SK-N-MC (cell line): ENCODE measurements around the gene RPGRIP1L.

ENCODE experiments used
- DNase-seq: peaks from one replicate; pipeline ENCODE4 v3.0.0-alpha.2; 2011; ENCODE audit warnings: low read depth, low spot score
- H3K27ac ChIP-seq: fragments of 200-600 bp; sonication (generic); 2 replicates; pipeline ENCODE4 v1.5.1; 2016; ENCODE audit warnings: mixed run types
- H3K36me3 ChIP-seq: fragments of 200-600 bp; sonication (generic); 2 replicates; pipeline ENCODE4 v1.6.1; 2017; ENCODE audit warnings: antibody characterized with exemption, low read length, mixed read lengths; ENCODE audit not compliant: insufficient read depth
- H3K4me3 ChIP-seq: fragments of 200-600 bp; sonication (generic); 2 replicates; pipeline ENCODE4 v1.5.1; 2016
- H3K9ac ChIP-seq: fragments of 200-600 bp; sonication (generic); 2 replicates; pipeline ENCODE4 v1.8.0; 2017; ENCODE audit warnings: mixed run types, mixed read lengths; ENCODE audit not compliant: insufficient read length
- H3K9me3 ChIP-seq: fragments of 200-600 bp; sonication (generic); 2 replicates; pipeline ENCODE4 v1.6.1; 2017; ENCODE audit warnings: low read depth, mild to moderate bottlenecking, antibody characterized with exemption, low read length, moderate library complexity, mixed read lengths
- EZH2 ChIP-seq: fragments of 200-600 bp; sonication (generic); IDR thresholded peaks from one replicate; pipeline ENCODE4 v1.6.1; 2017; ENCODE audit warnings: antibody characterized with exemption
- FOXP2 ChIP-seq: optimal IDR thresholded peaks from 2 replicates; pipeline ENCODE3; 2011; ENCODE audit warnings: mild to moderate bottlenecking, moderate library complexity; ENCODE audit not compliant: insufficient read depth; ENCODE audit errors: extremely low read length, control extremely low read depth
- POLR2AphosphoS5 ChIP-seq: IDR thresholded peaks from 2 replicates; pipeline ENCODE4 v1.6.1; 2012; ENCODE audit warnings: mild to moderate bottlenecking, low read depth, low read length, borderline replicate concordance

RPGRIP1L gene

DNA sequence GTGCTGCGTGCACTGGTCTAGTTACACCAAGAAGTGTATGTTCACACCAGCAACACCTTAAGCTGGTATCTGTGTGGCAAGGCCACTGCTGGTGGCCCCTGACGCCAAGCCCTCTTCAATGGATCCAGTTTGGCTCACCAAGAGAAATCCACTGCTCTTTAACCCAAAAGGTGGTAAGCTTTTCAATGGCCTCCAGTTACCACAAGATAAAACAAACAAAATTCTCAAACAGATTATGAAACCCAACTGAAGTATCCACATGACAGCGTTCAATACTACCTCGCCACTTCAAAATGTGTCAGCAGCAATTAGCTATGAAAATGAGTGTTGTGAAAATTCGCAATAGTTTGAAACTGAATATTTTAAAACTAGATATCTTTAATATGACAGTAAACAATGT is 104.1 kb downstream of the RPGRIP1L start:
- Histone ChIP-seq H3K9ac (no peak overlapping the region), H3K4me3 (no peak overlapping the region; the same call in 1 of the 2 replicates), H3K9me3 (no peaks in the 10 kb centered on the region), H3K27ac (peak overlapping the region; percentile 57; the same call in 1 of the 2 replicates), H3K36me3 (no peaks in the 10 kb centered on the region)
- DNase-seq, result no peak
- TF ChIP-seq POLR2AphosphoS5, result no peak

DNA sequence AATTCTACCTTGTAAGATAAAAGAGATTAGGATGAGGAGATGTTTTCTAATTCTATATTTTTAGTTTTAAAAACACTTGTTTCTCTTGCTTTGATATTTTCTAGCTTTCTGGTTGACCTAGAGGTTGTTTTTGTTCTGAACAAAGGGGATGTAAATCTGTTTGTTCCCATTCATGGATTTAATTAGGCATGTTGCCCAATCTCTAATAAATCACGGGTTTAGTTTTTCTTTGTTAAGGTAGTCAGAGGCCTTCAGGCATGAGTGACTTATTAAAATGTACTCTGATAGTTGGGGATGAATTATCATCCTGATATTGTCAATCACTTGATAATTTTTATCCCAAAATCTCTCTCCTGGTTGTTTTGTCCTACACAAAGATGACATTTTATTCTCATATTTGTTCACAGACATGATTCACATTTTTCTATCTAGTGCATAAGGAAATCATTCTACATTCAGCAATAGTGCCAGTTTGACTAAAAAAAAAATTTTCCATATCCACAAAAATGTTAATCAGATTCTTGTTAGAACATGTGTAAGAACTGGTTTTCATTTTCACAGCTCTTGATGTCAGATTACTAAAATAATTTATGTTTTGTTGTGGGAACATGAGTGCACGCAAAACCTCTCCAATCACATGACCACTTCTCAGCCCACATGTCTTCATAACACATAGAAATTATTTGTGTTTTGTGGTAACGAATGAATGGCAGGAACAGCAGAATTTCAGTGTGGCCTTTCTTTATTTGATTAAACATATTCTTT is 105.0 kb downstream of the RPGRIP1L start:
- no peak for TF ChIP-seq POLR2AphosphoS5
- no peak for TF ChIP-seq EZH2
- TF ChIP-seq FOXP2, result no peak
- Histone ChIP-seq H3K36me3 (no peaks in the 10 kb centered on the region), H3K27ac (peak overlapping the region; percentile 57; the same call in 1 of the 2 replicates), H3K9me3 (no peaks in the 10 kb centered on the region), H3K4me3 (no peak overlapping the region), H3K9ac (no peak overlapping the region)
- no peak for DNase-seq

DNA sequence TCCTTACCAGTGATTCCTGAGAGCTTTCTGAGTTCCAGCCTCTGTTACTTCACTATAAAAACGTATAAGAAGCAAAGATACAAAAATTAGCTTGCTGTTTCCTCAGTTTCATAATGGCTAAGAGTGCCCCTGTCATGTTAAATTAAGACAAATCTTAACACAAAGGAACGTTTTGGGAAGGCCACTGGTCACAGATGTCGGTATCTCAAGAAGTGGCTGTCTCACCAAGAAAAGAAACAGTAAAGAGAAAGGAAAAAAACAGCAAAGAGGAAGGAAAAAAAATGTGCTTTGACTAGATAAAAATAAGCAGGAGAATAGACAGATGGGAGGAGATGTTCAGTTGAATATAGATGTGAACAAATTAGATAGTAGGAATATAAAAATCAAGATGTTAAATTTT is 105.9 kb downstream of the RPGRIP1L start:
- Histone ChIP-seq H3K36me3 (no peaks in the 10 kb centered on the region), H3K9me3 (no peaks in the 10 kb centered on the region), H3K9ac (no peak overlapping the region), H3K4me3 (no peak overlapping the region), H3K27ac (no peak overlapping the region)
- no peak for DNase-seq
- no peak for TF ChIP-seq POLR2AphosphoS5
- TF ChIP-seq FOXP2, result no peak
- no peak for TF ChIP-seq EZH2

DNA sequence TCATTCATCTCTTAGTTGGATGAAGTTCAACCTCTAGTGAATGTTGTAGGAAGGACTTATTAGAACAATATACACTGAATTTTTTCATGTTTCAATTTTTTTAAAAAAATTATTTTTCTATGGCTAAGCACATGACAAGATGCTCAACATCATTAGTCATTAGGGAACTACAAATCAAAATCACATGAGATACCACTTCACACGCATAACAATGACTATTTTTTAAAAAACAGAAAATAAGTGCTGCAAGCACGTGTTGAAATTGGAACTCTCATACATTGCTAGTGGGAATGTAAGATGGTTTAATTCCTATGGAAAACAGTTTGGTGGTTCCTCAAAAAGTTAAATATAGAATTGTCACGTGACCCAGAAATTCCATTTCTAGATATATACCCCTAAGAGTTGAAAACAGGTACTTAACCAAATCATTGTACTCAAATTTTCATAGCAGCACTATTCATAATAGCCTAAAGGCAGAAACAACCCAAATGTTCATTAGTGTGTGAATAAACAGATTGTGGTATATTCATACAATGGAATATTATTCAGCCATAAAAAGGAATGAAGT is 115.5 kb downstream of the RPGRIP1L start:
- H3K4me3 ChIP-seq, result no peak overlapping the region
- TF ChIP-seq EZH2 (no peak), FOXP2 (no peak), POLR2AphosphoS5 (no peak)
- H3K27ac ChIP-seq, result no peak overlapping the region
- DNase-seq, result no peak
- no peaks in the 10 kb centered on the region for H3K9me3 ChIP-seq
- no peak overlapping the region for H3K9ac ChIP-seq
- no peaks in the 10 kb centered on the region for H3K36me3 ChIP-seq

DNA sequence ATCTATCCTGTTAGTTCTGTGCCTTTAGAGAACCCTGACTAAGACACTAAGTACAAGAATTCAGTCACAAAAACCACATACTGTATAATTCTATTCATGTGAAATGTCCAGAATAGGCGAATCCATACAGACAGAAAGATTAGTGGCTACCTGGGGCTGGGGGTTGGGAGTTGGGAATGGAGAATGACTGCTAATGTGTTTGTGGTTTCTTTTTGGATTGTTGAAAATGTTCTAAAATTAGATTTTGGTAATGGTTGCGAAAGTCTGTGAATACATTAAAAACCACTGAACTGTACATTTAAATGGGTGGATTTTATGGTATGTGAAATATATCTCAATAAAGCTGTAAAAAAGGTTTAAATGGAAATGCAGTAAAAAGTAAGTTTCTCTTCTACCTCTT is 120.3 kb downstream of the RPGRIP1L start:
- TF ChIP-seq POLR2AphosphoS5 (no peak; the same call in 1 of the 2 replicates), FOXP2 (no peak), EZH2 (no peak)
- no peaks in the 10 kb centered on the region for H3K36me3 ChIP-seq
- H3K27ac ChIP-seq, result peak overlapping the region; percentile 84
- peak; percentile 42 for DNase-seq
- no peak overlapping the region for H3K9ac ChIP-seq
- H3K9me3 ChIP-seq, result no peaks in the 10 kb centered on the region
- peak overlapping the region; percentile 33; the same call in 1 of the 2 replicates for H3K4me3 ChIP-seq

DNA sequence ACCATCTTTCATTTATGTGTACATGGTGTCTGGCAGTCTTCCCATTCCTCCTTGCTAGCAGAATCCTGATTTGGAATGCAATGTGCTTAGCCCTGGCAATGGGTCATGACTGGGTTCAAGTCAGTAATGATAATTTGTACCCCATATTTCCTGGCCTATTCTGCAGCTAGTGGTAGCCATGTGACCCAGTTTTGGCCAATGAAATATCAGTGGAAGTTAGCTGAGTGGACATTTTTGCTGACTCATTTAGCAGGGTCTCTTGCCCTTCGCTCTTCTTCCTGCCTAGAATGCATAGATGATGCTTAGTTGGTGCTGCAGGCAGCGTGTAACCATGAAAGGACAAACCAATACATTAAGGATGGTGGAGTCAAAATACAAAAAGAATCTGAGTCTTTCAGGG is 121.9 kb downstream of the RPGRIP1L start:
- Histone ChIP-seq H3K27ac (no peak overlapping the region), H3K9me3 (no peaks in the 10 kb centered on the region), H3K9ac (no peak overlapping the region), H3K36me3 (no peaks in the 10 kb centered on the region), H3K4me3 (no peak overlapping the region)
- TF ChIP-seq FOXP2 (no peak), EZH2 (no peak), POLR2AphosphoS5 (no peak)
- DNase-seq, result no peak

DNA sequence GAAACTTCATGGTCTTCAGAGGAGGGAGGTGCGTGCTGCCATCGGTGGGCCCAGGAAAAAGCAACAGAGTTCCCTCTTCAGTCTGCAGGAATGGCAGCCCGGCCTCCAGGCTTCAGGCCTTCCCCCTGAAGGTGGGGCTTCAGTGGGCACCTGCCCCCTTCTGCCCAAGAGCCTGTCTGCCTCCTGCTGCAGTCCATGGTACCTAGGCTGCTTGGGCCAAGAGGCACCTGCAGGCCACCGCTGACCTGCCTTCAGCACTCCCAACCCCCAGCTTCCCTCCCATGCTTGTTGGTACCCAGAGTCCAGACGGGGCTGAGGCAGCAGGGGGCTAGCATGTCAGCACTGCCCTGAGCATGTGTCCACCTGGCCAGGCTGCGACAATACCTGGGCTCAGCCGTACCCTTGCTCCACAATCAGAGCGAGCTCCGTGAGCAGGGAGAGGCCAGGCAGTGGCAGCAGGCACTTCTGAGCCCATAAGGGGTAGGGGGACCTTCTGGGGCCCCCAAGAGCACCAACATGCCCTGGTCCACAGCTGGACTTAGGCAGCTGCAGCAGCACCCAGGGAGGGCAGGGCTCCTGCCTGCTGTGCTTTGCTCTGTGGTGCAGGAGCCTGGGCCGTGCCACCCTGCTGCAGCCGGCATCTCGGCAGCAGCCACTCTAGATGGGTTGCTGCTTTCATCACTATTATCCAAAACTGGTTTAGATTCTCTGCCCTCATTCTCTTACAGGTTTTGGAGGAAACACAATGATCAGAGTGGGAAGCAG is 123.4 kb downstream of the RPGRIP1L start:
- TF ChIP-seq POLR2AphosphoS5 (no peak), FOXP2 (no peak), EZH2 (no peak)
- H3K4me3 ChIP-seq, result no peak overlapping the region
- DNase-seq, result no peak
- no peaks in the 10 kb centered on the region for H3K9me3 ChIP-seq
- H3K9ac ChIP-seq, result no peak overlapping the region
- no peak overlapping the region for H3K27ac ChIP-seq
- no peaks in the 10 kb centered on the region for H3K36me3 ChIP-seq

DNA sequence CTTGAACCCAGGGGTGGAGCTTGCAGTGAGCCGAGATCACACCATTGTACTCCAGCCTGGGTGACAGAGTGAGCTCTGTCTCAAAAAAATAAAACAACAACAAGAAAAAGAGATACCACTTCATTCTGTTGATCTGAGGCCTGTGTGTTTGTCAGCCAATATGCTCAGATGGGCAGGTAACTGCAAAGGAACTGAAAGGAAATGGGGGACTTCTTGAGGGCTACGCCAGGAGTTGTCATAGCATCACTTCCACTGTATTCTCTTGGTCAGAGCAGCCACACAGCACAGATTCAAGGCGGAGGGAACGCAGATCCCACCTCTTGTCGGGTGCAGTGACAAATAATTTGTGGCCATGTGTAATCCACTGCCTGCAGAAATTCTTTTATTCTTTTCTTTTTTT is 126.8 kb downstream of the RPGRIP1L start:
- H3K9ac ChIP-seq, result no peak overlapping the region
- no peak overlapping the region for H3K27ac ChIP-seq
- TF ChIP-seq EZH2, result no peak
- no peaks in the 10 kb centered on the region for H3K9me3 ChIP-seq
- no peak overlapping the region for H3K4me3 ChIP-seq
- DNase-seq, result no peak
- no peaks in the 10 kb centered on the region for H3K36me3 ChIP-seq
